NB4 (cell line): ENCODE data around the gene ZNF609.
"Not testable (repeated sequence)": the region's sequence is repeated elsewhere in the genome, so short reads cannot be mapped to it uniquely, and the experiment has no call there.

ENCODE experiments used
- DNase-seq: peaks from one replicate; pipeline ENCODE4 v3.0.0; 2010; ENCODE audit warnings: low read depth
- H3K4me3 ChIP-seq: one replicate; pipeline ENCODE4 v1.5.1; 2011; ENCODE audit warnings: mild to moderate bottlenecking, low read depth, low read length, moderate library complexity
- MYC ChIP-seq: IDR thresholded peaks from 2 replicates; pipeline ENCODE4 v1.6.1; 2011; ENCODE audit warnings: low read depth, low read length
- POLR2A ChIP-seq: IDR thresholded peaks from 2 replicates; pipeline ENCODE4 v1.6.1; 2011; ENCODE audit warnings: mild to moderate bottlenecking; ENCODE audit not compliant: insufficient read length; ENCODE audit errors: extremely low read depth
- TF ChIP-seq, protein P1 (sequence below): IDR thresholded peaks from 2 replicates; pipeline ENCODE4 v1.6.1; 2011; ENCODE audit warnings: low read depth, low read length
- TF ChIP-seq, protein P2 (sequence below): IDR thresholded peaks from one replicate; pipeline ENCODE4 v1.5.1; 2012; ENCODE audit warnings: low read depth, low read length

The ZNF609 gene

DNA sequence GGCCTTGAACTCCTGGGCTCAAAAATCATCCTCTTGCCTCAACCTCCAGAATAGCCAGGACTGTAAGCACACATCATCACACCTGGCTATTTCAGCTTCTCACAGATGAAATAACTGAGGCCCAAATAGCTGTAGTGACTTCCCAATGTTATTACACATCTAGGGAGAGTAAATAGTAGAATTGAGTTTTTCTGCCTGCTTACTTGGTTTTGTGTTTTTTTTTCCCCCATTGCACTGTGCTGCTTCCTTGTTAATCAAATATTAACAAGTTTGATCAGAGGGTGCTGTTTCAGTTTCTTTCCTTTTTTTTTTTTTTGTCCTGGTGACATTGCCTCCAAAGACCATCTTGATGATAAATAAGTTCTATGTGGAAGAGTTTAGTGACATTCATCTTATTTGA, 23.4 kb downstream of the ZNF609 start:
- TF ChIP-seq MYC (no peak), POLR2A (no peak)
- TF ChIP-seq, protein P1, sequence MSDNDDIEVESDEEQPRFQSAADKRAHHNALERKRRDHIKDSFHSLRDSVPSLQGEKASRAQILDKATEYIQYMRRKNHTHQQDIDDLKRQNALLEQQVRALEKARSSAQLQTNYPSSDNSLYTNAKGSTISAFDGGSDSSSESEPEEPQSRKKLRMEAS = no peak
- TF ChIP-seq, protein P2, sequence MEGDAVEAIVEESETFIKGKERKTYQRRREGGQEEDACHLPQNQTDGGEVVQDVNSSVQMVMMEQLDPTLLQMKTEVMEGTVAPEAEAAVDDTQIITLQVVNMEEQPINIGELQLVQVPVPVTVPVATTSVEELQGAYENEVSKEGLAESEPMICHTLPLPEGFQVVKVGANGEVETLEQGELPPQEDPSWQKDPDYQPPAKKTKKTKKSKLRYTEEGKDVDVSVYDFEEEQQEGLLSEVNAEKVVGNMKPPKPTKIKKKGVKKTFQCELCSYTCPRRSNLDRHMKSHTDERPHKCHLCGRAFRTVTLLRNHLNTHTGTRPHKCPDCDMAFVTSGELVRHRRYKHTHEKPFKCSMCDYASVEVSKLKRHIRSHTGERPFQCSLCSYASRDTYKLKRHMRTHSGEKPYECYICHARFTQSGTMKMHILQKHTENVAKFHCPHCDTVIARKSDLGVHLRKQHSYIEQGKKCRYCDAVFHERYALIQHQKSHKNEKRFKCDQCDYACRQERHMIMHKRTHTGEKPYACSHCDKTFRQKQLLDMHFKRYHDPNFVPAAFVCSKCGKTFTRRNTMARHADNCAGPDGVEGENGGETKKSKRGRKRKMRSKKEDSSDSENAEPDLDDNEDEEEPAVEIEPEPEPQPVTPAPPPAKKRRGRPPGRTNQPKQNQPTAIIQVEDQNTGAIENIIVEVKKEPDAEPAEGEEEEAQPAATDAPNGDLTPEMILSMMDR = no peak
- no peak for DNase-seq
- H3K4me3 ChIP-seq = no peak overlapping the region

DNA sequence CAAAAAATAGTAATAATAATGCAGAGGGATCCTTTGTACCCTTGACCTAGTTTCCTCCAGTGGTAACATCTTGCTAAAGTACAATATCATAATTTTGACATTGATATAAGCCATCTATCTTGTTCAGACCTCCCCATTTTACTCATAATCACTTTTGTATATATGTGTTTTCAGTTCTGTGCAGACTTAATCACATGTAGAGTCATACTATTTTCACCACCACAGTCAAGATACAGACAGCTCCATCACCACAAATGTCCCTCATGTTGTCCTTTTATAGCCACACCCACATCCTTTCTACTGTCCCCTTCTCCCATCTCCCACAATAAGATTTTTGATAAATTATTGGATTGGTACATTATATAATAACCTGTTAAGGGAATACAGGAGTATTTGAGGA, 25.4 kb downstream of the ZNF609 start:
- no peak for DNase-seq
- no peak overlapping the region for H3K4me3 ChIP-seq
- TF ChIP-seq, protein P2 = no peak
- TF ChIP-seq MYC (no peak), POLR2A (no peak)
- TF ChIP-seq, protein P1 = no peak

DNA sequence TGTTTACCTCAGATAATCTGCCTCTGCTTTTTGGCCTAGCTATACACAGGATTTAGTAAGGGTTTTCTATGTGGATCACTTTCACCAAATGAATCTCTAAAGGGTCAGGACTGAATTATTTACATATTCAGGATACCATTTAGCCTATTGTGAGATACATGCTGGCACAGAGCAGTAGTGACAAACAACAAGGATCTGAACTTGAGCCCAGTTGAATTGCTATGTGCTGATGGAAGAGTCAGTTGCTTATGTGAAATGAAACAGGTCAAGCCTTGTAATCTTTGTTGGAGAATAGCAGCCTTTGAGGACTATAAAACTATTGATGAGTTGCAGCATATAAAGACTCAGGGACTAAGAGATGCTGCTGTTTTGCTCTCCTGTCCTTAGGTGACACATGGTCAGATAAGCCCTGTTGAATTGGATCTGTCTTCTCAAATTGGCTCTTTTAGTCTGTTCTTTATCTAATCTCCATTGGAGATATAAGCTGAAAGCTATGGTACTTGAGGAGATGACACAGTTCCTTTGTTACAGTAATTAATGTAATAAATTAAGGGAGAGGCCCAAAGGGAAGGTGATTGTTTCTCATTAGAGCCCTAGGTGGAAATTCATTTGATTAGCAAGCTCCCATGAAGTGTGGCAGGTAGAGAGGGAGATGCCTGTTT, 30.4 kb downstream of the ZNF609 start:
- DNase-seq = no peak
- no peak overlapping the region for H3K4me3 ChIP-seq
- TF ChIP-seq MYC (no peak), POLR2A (no peak)
- TF ChIP-seq, protein P1 = no peak
- TF ChIP-seq, protein P2 = no peak

DNA sequence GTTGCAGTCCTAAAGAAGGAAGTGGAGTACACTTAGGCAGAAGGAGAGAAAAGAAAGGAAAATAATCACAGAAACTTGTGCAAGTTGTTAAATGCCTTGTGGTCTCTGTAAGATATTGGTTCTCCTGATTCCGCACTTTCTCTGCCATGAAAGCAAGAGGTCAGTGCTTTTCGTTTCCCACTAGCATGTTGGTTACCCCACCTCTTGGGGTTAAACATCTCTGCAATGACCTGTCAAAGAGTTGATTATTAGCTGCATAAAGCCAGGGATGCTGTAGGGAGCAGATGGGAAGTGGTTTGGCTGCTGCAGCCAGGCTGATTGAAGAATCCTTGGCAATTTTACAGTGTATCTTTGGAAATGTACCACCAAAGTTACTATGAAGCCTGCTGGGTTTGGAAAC, 33.3 kb downstream of the ZNF609 start:
- DNase-seq = no peak
- TF ChIP-seq, protein P1 = no peak
- TF ChIP-seq MYC = no peak
- TF ChIP-seq, protein P2 = no peak
- no peak for TF ChIP-seq POLR2A
- no peak overlapping the region for H3K4me3 ChIP-seq

DNA sequence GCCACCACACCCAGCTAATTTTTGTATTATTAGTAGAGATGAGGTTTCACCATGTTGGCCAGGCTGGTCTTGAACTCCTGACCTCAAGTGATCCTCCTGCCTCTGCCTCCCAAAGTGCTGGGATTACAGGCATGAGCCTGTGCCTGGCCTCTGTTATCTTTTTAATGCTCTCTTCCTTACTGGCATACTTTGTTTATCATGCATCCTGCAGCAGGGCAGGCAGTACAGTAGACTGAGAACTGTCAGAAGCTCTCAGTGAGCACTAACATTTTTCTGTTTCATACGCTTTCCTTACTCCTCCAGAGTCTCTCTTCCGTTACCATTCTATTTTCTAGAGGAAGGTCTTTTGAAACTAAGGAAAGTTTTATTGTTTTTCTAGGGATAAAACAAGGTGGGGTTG, 35.6 kb downstream of the ZNF609 start:
- not testable (repeated sequence) for H3K4me3 ChIP-seq, DNase-seq

DNA sequence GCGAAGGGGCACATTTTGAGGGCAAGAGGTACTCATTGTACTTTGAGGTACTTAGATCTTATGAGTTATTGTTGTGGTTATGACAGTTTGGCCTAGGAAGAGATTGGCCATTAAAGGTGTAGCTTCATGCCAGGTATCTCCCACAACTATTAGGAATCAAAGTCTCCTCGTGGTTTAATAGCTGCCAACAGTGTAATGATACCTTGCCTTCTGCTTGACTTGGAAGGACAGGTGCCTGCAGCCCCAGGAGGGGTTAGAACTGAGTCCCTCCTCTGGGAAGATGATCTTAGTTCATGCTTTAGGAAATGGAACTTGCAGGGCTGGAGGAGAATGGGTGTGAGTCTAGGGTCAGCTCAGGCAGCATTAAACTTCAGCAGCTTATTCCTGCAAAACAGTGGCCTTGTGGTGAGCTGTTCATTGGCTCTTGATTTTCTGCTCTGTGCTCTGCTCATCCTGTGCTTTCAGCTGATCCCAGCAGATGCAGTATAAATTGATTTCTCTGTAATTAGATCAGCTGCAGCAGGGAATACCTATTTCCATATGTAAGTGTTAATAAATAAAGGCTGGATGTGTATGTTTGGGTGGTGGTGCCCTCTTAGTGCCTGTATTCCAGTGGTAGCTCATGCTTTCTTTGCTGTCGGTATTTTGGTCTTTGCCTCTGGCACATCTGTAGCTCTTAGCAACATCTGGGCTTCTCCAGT, 40.5 kb downstream of the ZNF609 start:
- no peak for DNase-seq

More for the DNA sequence above, 40.5 kb downstream of the ZNF609 start:
- TF ChIP-seq POLR2A (no peak), MYC (no peak)
- TF ChIP-seq, protein P2 = no peak
- TF ChIP-seq, protein P1 = no peak
- no peak overlapping the region for H3K4me3 ChIP-seq
